ENCODE data around the gene DMAC2.
"Not testable (repeated sequence)": the region's sequence is repeated elsewhere in the genome, so short reads cannot be mapped to it uniquely, and the experiment has no call there.

DMAC2 gene

DNA sequence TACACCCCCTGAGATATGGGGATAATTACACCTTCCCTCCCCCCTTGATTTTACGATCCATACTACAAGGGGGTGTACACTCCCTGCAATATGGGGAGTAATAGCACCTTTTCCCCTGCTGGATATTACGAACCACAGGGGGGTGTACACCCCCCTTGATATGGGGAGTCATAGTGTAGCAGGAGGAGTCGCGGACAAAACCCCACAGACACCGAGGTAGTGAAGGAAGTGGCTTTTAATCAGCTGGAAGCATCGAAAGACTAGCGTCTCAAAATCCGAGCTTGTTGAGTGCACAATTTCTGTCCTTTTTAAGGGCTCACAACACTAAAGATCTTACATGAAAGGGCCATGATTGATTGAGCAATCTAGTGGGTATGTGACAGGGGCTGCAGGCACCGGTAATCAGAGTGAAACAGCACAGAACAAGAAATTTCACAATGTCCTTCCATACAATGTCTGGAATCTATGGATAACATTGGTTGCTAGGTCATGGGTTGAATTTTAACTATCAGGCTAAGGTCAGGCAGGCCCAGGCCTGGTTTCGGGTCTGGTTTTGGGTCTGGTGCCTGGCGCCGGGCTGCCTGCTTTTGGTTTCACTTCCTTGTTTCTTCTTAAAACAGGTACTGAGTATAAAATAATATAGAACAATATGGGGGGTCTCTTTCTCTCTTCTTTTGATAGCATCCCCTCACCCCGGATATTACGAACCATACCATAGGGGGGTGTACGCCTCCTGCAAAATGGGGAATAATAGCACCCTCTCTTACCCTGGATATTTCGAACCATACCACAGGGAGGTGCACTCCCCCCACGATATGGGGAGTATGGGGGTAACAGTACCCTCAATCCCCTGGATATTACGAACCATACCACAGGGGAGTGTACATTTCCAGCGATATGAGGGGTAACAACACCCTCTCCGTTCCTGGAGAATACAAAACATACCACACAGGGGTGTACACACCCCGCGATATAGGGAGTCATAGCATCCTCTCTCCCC is 23.8 kb upstream of the DMAC2 start:
- DNase-seq; H3K27me3 ChIP-seq (ENCODE audit: insufficient read depth, low read length); H3K23ac ChIP-seq (ENCODE audit: low read length); H4K91ac ChIP-seq (ENCODE audit: low read depth, low read length); H2BK5ac ChIP-seq (ENCODE audit: low read depth, low read length, poor library complexity); H3K4me3 ChIP-seq (ENCODE audit: low read depth, low read length); H3K4ac ChIP-seq (ENCODE audit: low read depth, low read length); H4K12ac ChIP-seq (ENCODE audit: low read depth, low read length); H3K9ac ChIP-seq (ENCODE audit: low read length); H2AK5ac ChIP-seq (ENCODE audit: low read length); H2AFZ ChIP-seq (ENCODE audit: insufficient read depth, low read length, poor library complexity); H3K27ac ChIP-seq (ENCODE audit: low read depth, low read length); H3K4me2 ChIP-seq (ENCODE audit: low read length); H3K79me2 ChIP-seq (ENCODE audit: control insufficient read depth, insufficient read depth, low read length, poor library complexity); H2BK120ac ChIP-seq (ENCODE audit: insufficient read depth, low read length, poor library complexity); H3K79me1 ChIP-seq (ENCODE audit: low read length); H4K8ac ChIP-seq (ENCODE audit: low read depth, low read length); H3K14ac ChIP-seq (ENCODE audit: low read length); H3K4me1 ChIP-seq (ENCODE audit: control insufficient read depth in 1 of 2, insufficient read depth in 2 of 2, low read length in 2 of 2); H3K18ac ChIP-seq (ENCODE audit: low read length); H3K9me3 ChIP-seq (ENCODE audit: insufficient read depth, low read depth, low read length); H2BK12ac ChIP-seq (ENCODE audit: low read length); H3K36me3 ChIP-seq (ENCODE audit: control insufficient read depth in 1 of 2, insufficient read depth in 2 of 2, low read length in 2 of 2): not testable (repeated sequence)
- no CpG with 5 or more reads among the region's 22 CpGs for WGBS (ENCODE audit: extremely low coverage, insufficient coverage, insufficient read length)

GRCh38 chr19:41462497-41462896 is 22.8 kb upstream of the DMAC2 start:
- H4K12ac ChIP-seq (ENCODE audit: low read depth, low read length), result no peak overlapping the region
- no peak overlapping the region for H4K91ac ChIP-seq (ENCODE audit: low read depth, low read length)
- H3K27ac ChIP-seq (ENCODE audit: low read depth, low read length), result no peak overlapping the region
- no peak overlapping the region for H3K23ac ChIP-seq (ENCODE audit: low read length)
- no peak for DNase-seq
- no peak overlapping the region for H3K9ac ChIP-seq (ENCODE audit: low read length)
- H3K4ac ChIP-seq (ENCODE audit: low read depth, low read length), result no peak overlapping the region
- no peaks in the 10 kb centered on the region for H3K79me2 ChIP-seq (ENCODE audit: control insufficient read depth, insufficient read depth, low read length, poor library complexity)
- no peak overlapping the region for H2AFZ ChIP-seq (ENCODE audit: insufficient read depth, low read length, poor library complexity)
- no peak overlapping the region for H2BK12ac ChIP-seq (ENCODE audit: low read length)
- H2BK5ac ChIP-seq (ENCODE audit: low read depth, low read length, poor library complexity), result no peak overlapping the region
- no peaks in the 10 kb centered on the region for H3K27me3 ChIP-seq (ENCODE audit: insufficient read depth, low read length)
- H3K9me3 ChIP-seq (ENCODE audit: insufficient read depth, low read depth, low read length), result peaks cover 6% of the 10 kb centered on the region
- no CpG with 5 or more reads among the region's 6 CpGs for WGBS (ENCODE audit: extremely low coverage, insufficient coverage, insufficient read length)
- H3K14ac ChIP-seq (ENCODE audit: low read length), result no peak overlapping the region
- no peak overlapping the region for H4K8ac ChIP-seq (ENCODE audit: low read depth, low read length)
- no peaks in the 10 kb centered on the region for H3K36me3 ChIP-seq (ENCODE audit: control insufficient read depth in 1 of 2, insufficient read depth in 2 of 2, low read length in 2 of 2)
- H3K18ac ChIP-seq (ENCODE audit: low read length), result no peak overlapping the region
- H2BK120ac ChIP-seq (ENCODE audit: insufficient read depth, low read length, poor library complexity), result no peak overlapping the region
- H2AK5ac ChIP-seq (ENCODE audit: low read length), result no peak overlapping the region
- no peaks in the 10 kb centered on the region for H3K79me1 ChIP-seq (ENCODE audit: low read length)
- H3K4me2 ChIP-seq (ENCODE audit: low read length), result no peak overlapping the region
- no peak overlapping the region for H3K4me3 ChIP-seq (ENCODE audit: low read depth, low read length)
- H3K4me1 ChIP-seq (ENCODE audit: control insufficient read depth in 1 of 2, insufficient read depth in 2 of 2, low read length in 2 of 2), result no peaks in the 10 kb centered on the region

DNA sequence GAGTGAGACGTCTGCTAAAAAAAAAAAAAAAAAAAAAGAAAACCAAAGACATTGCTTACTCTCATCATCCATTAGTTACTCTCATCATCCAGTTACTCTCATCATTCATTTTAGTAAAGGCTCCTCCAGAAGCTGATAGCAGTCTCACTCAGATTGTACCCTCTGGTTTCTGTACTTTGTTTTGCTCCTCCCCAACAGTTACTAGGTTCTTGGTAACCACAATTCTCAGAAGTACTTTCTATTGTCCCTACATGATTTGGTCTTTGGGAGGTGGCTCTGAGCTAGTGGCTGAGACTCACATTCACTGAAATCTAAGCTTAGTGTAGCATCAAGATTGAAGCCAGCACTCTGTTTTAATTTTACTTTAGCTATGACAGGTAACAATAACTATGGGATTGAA is 17.5 kb upstream of the DMAC2 start:
- H3K4me1 ChIP-seq (ENCODE audit: control insufficient read depth in 1 of 2, insufficient read depth in 2 of 2, low read length in 2 of 2), result no peaks in the 10 kb centered on the region
- WGBS (ENCODE audit: extremely low coverage, insufficient coverage, insufficient read length), result no CpG with 5 or more reads among the region's 1 CpG
- H3K27ac ChIP-seq (ENCODE audit: low read depth, low read length), result no peak overlapping the region

DNA sequence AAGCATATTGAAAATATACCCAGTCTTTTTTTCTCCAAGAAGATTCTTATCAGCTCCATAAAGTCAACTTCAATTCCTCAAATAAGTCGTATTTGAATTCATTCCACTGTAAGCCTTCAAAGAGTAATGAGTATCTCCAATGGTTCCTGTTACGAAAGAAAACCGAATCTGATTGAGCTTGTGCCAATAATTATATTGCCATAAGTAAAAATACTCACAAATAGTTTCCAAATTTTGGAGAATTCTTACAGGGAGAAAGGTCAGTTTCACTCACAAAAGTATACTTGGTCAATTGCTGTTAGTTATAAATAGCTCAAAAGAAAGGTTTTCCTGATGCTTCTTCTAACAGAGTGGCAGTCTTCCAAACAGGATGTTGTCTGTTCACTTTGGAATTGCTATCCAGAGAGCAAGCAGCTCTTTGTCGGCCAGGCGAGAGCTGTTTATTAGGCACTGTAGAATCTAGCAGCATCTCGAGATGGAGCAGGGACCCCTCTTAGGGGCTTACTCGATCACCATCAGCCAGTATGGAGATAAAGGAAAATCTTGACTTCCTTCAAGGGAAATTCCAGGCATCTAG is 16.7 kb upstream of the DMAC2 start:
- DNase-seq, result no peak
- H3K4me1 ChIP-seq (ENCODE audit: control insufficient read depth in 1 of 2, insufficient read depth in 2 of 2, low read length in 2 of 2), result no peaks in the 10 kb centered on the region
- H2AK5ac ChIP-seq (ENCODE audit: low read length), result no peak overlapping the region
- no peak overlapping the region for H2BK120ac ChIP-seq (ENCODE audit: insufficient read depth, low read length, poor library complexity)
- no peaks in the 10 kb centered on the region for H3K79me2 ChIP-seq (ENCODE audit: control insufficient read depth, insufficient read depth, low read length, poor library complexity)
- no peak overlapping the region for H4K8ac ChIP-seq (ENCODE audit: low read depth, low read length)
- no peak overlapping the region for H4K12ac ChIP-seq (ENCODE audit: low read depth, low read length)
- H3K4ac ChIP-seq (ENCODE audit: low read depth, low read length), result no peak overlapping the region
- no peaks in the 10 kb centered on the region for H3K9me3 ChIP-seq (ENCODE audit: insufficient read depth, low read depth, low read length)
- no peak overlapping the region for H3K9ac ChIP-seq (ENCODE audit: low read length)
- H3K36me3 ChIP-seq (ENCODE audit: control insufficient read depth in 1 of 2, insufficient read depth in 2 of 2, low read length in 2 of 2), result no peaks in the 10 kb centered on the region
- no peak overlapping the region for H3K4me3 ChIP-seq (ENCODE audit: low read depth, low read length)
- no peak overlapping the region for H3K14ac ChIP-seq (ENCODE audit: low read length)
- no peaks in the 10 kb centered on the region for H3K79me1 ChIP-seq (ENCODE audit: low read length)
- no peaks in the 10 kb centered on the region for H3K27me3 ChIP-seq (ENCODE audit: insufficient read depth, low read length)
- no CpG with 5 or more reads among the region's 7 CpGs for WGBS (ENCODE audit: extremely low coverage, insufficient coverage, insufficient read length)
- no peak overlapping the region for H3K18ac ChIP-seq (ENCODE audit: low read length)
- no peak overlapping the region for H3K27ac ChIP-seq (ENCODE audit: low read depth, low read length)
- no peak overlapping the region for H2BK5ac ChIP-seq (ENCODE audit: low read depth, low read length, poor library complexity)
- no peak overlapping the region for H3K23ac ChIP-seq (ENCODE audit: low read length)
- no peak overlapping the region for H4K91ac ChIP-seq (ENCODE audit: low read depth, low read length)
- no peak overlapping the region for H3K4me2 ChIP-seq (ENCODE audit: low read length)
- H2BK12ac ChIP-seq (ENCODE audit: low read length), result no peak overlapping the region
- H2AFZ ChIP-seq (ENCODE audit: insufficient read depth, low read length, poor library complexity), result no peak overlapping the region

More for the DNA sequence above, 17.5 kb upstream of the DMAC2 start:
- Histone ChIP-seq H3K4me3 (ENCODE audit: low read depth, low read length) (no peak overlapping the region), H3K9ac (ENCODE audit: low read length) (no peak overlapping the region), H2AFZ (ENCODE audit: insufficient read depth, low read length, poor library complexity) (no peak overlapping the region), H3K14ac (ENCODE audit: low read length) (no peak overlapping the region), H3K27me3 (ENCODE audit: insufficient read depth, low read length) (no peaks in the 10 kb centered on the region), H2BK5ac (ENCODE audit: low read depth, low read length, poor library complexity) (no peak overlapping the region), H3K36me3 (ENCODE audit: control insufficient read depth in 1 of 2, insufficient read depth in 2 of 2, low read length in 2 of 2) (no peaks in the 10 kb centered on the region), H3K4me2 (ENCODE audit: low read length) (no peak overlapping the region), H3K18ac (ENCODE audit: low read length) (no peak overlapping the region), H4K12ac (ENCODE audit: low read depth, low read length) (no peak overlapping the region), H3K4ac (ENCODE audit: low read depth, low read length) (no peak overlapping the region), H2AK5ac (ENCODE audit: low read length) (no peak overlapping the region), H2BK120ac (ENCODE audit: insufficient read depth, low read length, poor library complexity) (no peak overlapping the region), H3K79me2 (ENCODE audit: control insufficient read depth, insufficient read depth, low read length, poor library complexity) (no peaks in the 10 kb centered on the region), H2BK12ac (ENCODE audit: low read length) (no peak overlapping the region), H3K79me1 (ENCODE audit: low read length) (no peaks in the 10 kb centered on the region), H4K91ac (ENCODE audit: low read depth, low read length) (no peak overlapping the region), H4K8ac (ENCODE audit: low read depth, low read length) (no peak overlapping the region), H3K9me3 (ENCODE audit: insufficient read depth, low read depth, low read length) (no peaks in the 10 kb centered on the region), H3K23ac (ENCODE audit: low read length) (no peak overlapping the region)
- no peak for DNase-seq

Measured in trophoblast cell (in vitro differentiated cells and primary cell).